Hepatocyte (in vitro differentiated cells): ENCODE data around the gene CCDC127.

Source experiments
- CTCF ChIP-seq: fragments of 200-600 bp; sonication (generic); IDR thresholded peaks from 2 replicates; pipeline ENCODE4 v1.5.1; 2016; ENCODE audit warnings: antibody characterized with exemption, mild to moderate bottlenecking; ENCODE audit not compliant: poor library complexity
- EZH2 ChIP-seq: fragments of 200-600 bp; sonication (generic); IDR thresholded peaks from 2 replicates; pipeline ENCODE4 v1.6.1; 2016; ENCODE audit warnings: antibody characterized with exemption, mild to moderate bottlenecking, borderline replicate concordance
- EZH2phosphoT487 ChIP-seq: fragments of 200-600 bp; sonication (generic); IDR thresholded peaks from one replicate; pipeline ENCODE4 v1.6.1; 2018; ENCODE audit warnings: antibody characterized with exemption, mild to moderate bottlenecking, low read depth, moderate library complexity; ENCODE audit not compliant: unreplicated experiment, severe bottlenecking

GRCh38 chr5:178110-178509, 39.8 kb downstream of the CCDC127 start:
- TF ChIP-seq CTCF (no peak), EZH2 (no peak), EZH2phosphoT487 (no peak)
